ENCODE measurements around the gene FEZ2.

Gene FEZ2

GRCh38 chr2:36589230-36589630 is 8.7 kb downstream of the FEZ2 start:
- H3K4me3 ChIP-seq (ENCODE audit: low read depth, low read length) = no peak overlapping the region
- DNase-seq (ENCODE audit: low read depth) = no peak

- no peak for DNase-seq (ENCODE audit: low read depth)
- no peak overlapping the region for H3K4me3 ChIP-seq (ENCODE audit: low read depth, low read length)
These were observed 10.4 kb downstream of the FEZ2 start for GRCh38 chr2:36587556-36587955.

GRCh38 chr2:36587101-36587500 is 10.9 kb downstream of the FEZ2 start:
- no peak overlapping the region for H3K4me3 ChIP-seq (ENCODE audit: low read depth, low read length)
- no peak for DNase-seq (ENCODE audit: low read depth)

DNA sequence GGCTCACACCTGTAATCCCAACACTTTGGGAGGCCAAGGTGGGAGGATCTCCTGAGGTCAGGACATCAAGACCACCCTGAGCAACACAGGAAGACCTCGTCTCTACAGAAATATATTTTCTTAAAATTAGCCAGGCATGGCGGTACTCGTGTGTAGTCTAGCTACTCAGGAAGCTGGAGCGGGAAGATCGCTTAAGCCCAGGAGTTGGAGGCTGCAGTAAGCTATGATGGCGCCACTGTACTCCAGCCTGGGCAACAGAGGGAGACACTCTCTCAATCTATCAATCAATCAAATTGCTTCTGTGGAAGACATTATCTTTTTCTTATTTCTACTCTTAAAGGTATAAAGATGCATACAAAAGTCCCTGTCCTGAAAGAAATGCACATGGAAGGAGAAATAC is 11.3 kb downstream of the FEZ2 start:
- DNase-seq (ENCODE audit: low read depth) = no peak
- no peak overlapping the region for H3K4me3 ChIP-seq (ENCODE audit: low read depth, low read length)

DNA sequence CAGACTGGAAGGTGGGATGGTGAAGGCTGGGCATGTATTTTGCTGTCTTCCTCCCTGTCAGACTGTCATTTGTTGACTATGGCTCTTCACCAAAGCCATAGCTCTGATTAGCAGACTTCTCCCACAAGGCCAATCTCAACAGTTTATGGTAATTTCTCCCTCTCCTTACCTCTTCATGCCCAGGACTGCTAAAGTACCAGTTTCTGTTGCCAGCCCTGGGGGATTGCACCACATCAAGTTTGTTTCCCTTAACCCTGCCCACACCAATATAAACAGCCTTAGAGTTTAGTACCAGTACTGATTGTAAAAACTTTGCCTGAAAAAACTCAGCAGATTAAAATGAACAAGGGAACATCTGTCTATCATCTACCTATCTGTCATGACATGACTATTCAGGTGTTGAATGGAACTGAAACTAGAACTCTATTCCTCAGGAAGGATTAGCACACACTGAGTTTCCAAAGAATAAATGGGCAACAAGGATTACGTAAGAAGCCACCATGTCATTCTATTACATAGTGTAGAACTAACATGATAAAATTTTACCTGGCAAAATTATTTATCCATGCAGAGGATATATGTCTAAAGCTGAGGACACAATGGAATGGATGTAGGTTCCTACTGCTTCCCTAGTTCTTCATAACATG is 13.7 kb downstream of the FEZ2 start:
- no peak for DNase-seq (ENCODE audit: low read depth)
- no peak overlapping the region for H3K4me3 ChIP-seq (ENCODE audit: low read depth, low read length)

DNA sequence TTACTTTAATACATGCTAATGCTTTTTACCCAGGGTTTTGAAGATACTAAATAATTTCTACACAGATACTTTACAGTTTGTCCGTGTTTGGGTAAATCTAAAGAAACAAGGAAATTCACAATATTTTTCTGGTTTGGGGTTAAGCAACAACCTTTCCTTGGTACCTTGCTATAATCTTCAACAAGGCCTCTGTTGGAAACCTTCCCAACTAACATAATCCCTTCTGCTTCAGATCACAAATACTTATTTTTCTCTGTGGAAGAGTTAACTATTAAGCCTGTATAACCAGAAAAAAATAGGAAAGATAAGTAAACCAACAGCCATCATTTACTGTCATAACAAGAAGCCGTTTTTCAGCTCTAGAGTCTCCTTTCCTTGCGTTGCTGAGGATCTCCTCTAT is 15.0 kb downstream of the FEZ2 start:
- no peak overlapping the region for H3K4me3 ChIP-seq (ENCODE audit: low read depth, low read length)
- DNase-seq (ENCODE audit: low read depth) = no peak

GRCh38 chr2:36582538-36582937 is 15.4 kb downstream of the FEZ2 start:
- no peak for DNase-seq (ENCODE audit: low read depth)
- H3K4me3 ChIP-seq (ENCODE audit: low read depth, low read length) = no peak overlapping the region

DNA sequence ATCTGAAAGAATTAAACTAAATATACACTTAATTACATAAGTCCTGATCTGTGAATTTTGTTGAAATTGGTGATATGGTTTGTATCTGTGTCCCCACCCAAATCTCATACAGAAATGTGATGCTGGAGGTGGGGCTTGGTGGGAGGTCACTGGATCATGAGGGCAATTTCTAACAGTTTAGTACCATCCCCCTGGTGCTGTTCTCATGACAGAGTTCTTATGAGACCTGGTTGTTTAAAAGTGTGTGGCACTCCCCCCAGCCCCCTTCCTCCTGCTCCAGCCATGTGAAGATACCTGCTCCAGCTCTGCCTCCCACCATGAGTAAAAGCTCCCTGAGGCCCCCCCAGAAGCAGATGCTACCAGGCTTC is 18.7 kb downstream of the FEZ2 start:
- no peak for DNase-seq (ENCODE audit: low read depth)
- no peak overlapping the region for H3K4me3 ChIP-seq (ENCODE audit: low read depth, low read length)

GRCh38 chr2:36578343-36579296 is 19.3 kb downstream of the FEZ2 start:
- no peak for DNase-seq (ENCODE audit: low read depth)
- no peak overlapping the region for H3K4me3 ChIP-seq (ENCODE audit: low read depth, low read length)

- H3K4me3 ChIP-seq (ENCODE audit: low read depth, low read length) = no peak overlapping the region
- no peak for DNase-seq (ENCODE audit: low read depth)
These were observed 20.1 kb downstream of the FEZ2 start for GRCh38 chr2:36577884-36578283.

DNA sequence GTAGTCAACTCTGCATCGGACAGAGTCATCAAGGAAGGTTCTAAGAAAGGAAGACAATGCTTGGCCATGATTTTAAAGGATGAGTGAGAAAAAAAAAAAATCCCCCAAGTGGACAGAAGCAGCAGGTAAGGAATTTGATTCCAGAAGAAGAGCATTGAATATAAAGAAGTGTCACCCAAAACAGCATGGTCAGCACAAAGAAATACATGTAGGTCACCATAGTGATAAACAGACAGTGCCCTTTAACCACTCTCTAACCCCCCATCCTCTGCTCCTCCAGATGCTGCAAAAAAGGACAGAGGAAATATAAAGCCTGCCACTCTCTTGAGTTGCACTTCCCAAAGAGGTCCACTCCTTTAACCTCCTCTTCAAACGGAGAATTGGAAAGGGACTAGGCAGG is 23.4 kb downstream of the FEZ2 start:
- no peak for DNase-seq (ENCODE audit: low read depth)
- no peak overlapping the region for H3K4me3 ChIP-seq (ENCODE audit: low read depth, low read length)

DNA sequence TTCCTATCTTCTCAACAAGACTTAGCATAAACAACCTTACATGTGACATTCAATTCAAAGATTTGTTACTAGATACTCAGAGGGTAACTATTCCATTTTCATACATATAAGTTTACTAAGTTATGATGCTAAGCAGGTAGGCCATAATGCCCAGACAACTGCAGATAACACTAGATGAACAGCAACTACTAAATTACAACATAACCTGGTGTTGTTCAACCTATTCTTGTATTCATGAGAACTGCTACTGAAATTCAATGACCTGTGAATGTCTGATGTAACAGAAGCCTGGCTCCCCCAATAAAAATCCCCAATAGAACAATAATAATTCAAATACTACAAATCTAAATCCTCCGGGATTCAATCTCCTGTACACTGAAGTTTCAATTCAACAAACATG is 24.8 kb downstream of the FEZ2 start:
- DNase-seq (ENCODE audit: low read depth) = no peak
- no peak overlapping the region for H3K4me3 ChIP-seq (ENCODE audit: low read depth, low read length)

DNA sequence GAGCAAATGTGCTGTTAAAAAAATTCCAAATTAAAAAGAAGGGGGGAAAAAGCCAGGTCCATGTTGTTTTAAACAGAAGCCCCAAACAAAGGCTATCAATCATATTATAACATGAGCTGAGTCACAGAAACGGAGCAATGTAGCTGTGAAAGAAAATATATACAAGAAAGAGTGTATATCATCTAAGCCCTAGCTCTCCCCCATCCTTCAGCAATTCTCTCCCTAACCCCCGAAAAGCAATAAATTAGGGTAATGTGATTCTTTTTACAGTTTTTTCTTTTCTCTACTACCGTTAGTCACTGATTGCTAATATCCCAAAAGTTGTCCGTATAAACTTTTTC is 25.3 kb downstream of the FEZ2 start:
- H3K4me3 ChIP-seq (ENCODE audit: low read depth, low read length) = no peak overlapping the region
- DNase-seq (ENCODE audit: low read depth) = no peak

DNA sequence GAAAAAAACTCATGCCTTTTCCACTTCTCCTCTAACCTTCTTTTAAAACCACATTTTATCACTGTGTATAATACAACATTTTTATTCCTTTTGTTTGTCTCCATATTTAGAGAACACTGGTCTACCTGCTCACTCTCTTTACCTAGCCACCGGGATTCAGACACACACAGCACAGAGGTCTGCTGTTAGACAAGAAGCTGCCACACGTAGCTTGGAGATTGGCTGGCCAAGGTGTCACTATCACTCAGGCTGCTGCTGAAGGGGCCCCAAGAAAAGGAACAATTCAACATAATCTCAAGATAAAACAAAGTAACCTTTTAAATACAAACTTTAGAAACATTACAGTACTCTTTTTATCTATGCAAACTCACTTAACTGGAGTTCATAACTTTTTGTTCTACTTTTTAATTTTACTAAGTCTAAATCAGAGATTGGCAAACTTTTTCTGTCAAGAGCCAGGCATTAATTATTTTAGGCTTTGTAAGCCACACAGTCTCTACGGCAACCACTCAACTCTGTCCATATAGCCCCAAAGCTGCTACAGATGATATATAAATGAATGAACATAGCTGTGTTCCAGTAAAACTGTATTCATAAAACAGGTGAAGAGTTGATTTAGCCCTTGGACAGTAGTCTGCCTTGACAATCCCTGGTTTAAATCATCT is 25.8 kb downstream of the FEZ2 start:
- DNase-seq (ENCODE audit: low read depth) = no peak
- H3K4me3 ChIP-seq (ENCODE audit: low read depth, low read length) = no peak overlapping the region

GRCh38 chr2:36570416-36570815 is 27.6 kb downstream of the FEZ2 start:
- no peak overlapping the region for H3K4me3 ChIP-seq (ENCODE audit: low read depth, low read length)
- DNase-seq (ENCODE audit: low read depth) = no peak

DNA sequence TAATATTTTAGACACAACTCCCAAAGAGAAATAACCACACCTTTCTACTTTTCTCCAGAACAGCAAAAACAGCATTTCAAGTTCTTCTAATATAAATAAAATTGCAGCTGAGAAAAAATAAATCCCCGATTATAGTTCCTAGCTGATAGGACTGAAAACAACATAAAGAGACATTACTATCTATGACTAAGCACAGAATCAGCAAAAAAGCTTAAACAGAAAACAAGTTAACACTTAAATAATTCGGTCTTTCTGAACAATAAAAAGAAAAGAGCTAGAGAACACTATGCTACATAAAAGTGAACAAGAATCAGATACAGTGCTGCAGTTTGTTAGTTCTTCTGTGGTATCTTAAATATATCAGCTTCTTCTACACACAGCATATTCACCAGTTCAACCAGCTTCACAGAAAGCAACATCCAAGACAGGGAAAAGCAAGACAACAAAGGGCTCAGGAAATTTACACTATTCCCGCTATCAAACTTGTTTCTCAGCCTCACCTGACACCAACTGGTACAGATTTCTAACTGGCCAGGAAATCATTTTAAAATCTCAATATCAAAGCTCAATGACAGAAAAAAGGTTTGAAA is 28.6 kb downstream of the FEZ2 start:
- no peak overlapping the region for H3K4me3 ChIP-seq (ENCODE audit: low read depth, low read length)
- DNase-seq (ENCODE audit: low read depth) = no peak

DNA sequence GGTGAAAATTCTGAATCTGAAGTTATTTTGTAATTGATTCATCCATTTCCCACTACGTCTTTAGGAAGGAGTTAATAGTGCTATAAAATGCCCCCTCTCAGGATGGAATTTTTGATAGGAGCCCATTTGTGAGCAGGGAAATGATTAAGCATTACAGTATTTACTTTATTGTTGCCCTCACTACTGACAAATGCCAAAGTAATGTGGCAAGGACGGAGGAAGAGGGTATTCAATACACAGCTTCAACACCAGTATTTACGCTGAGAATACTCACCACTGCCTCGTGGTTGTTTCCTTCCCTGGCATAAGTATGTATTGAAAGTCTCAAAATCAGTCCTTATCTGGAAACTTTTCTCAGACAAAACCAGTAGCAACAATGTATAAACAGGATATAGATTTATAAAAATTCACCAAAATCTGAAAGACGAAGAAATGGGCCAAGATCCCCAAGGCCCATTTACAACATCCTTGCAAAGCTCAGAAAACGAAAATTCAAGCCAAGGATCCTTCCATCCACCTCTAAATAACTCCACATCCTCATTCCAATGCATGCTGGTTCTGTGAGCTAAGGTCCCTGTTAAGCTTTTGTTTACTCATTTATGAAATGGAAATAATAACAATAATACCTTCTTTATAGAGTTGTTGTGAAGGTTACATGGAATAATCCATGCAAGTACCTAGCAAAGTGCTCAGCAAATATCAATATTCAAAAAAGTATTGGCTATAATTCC is 29.3 kb downstream of the FEZ2 start:
- peak overlapping the region; percentile 4 for H3K4me3 ChIP-seq (ENCODE audit: low read depth, low read length)
- DNase-seq (ENCODE audit: low read depth) = no peak

DNA sequence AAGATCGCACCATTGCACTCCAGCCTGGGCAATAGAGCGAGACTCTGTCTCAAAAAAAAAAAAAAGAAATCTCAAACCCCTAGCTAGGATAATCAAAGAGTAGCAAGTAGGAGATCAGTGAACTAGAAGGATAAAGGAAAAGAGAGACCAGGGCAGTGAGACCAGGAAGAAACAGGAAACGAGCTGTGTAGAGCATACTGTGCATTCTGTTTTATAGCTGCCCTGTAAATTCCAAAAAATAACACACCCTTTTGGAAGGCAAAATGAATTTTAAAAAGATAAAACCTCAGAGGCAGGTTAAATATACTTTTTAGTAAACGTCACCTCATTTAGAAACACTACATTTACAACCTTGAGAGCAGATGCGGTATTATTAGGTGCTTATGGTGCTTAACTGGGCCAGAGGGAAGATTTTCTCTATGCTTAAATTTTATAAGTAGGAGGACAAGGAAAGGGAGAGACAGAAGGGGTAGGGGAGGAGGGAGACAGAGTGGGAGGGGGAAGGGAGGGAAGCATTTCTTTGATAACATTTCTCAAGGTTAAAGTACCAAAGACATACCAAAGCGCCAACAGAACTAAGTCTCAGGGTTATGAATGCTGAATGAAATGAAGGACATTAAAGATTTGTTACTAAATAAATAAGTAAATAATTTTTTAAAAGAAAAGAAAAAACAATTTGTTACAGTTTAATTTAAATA is 30.1 kb downstream of the FEZ2 start:
- no peak overlapping the region for H3K4me3 ChIP-seq (ENCODE audit: low read depth, low read length)
- no peak for DNase-seq (ENCODE audit: low read depth)

DNA sequence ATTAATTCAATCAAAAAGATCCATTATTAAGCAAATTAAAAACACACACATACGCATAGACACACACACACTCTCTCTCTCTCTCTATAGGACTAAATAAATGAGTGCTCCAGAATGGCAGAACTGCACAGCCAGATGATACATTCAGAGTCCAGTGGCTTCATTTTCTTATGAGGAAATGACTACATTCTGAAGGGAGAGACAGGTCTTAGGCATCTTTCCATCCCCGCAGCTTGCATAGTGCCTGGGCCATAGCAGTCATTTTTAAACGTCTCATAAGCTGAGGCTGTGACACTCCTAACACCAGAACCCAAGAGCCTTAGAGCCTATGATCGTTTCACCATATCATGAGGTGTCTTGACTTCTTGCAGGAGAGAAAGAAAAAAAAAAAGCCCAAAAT is 31.1 kb downstream of the FEZ2 start:
- no peak for DNase-seq (ENCODE audit: low read depth)
- no peak overlapping the region for H3K4me3 ChIP-seq (ENCODE audit: low read depth, low read length)
